OCI-LY1 (cell line): Measurements from ENCODE around the gene IL1F10.

Source experiments
- H2AFZ ChIP-seq: fragments of 200-600 bp; sonication (generic), shearing (Covaris generic); 2 replicates; pipeline ENCODE4 v1.6.0; 2014; ENCODE audit warnings: antibody characterized with exemption, mild to moderate bottlenecking, low read length
- H3F3A ChIP-seq: fragments of 200-600 bp; sonication (generic), shearing (Covaris generic); 2 replicates; pipeline ENCODE4 v1.6.0; 2014; ENCODE audit warnings: mild to moderate bottlenecking, antibody characterized with exemption, low read length, moderate library complexity; ENCODE audit not compliant: insufficient read depth
- H3K27ac ChIP-seq: fragments of 200-600 bp; sonication (generic); 2 replicates; pipeline ENCODE4 v1.5.1; 2014; ENCODE audit warnings: low read length, mixed run types, mild to moderate bottlenecking, low read depth; ENCODE audit not compliant: poor library complexity, severe bottlenecking
- H3K27me3 ChIP-seq: fragments of 200-600 bp; sonication (generic); 2 replicates; pipeline ENCODE4 v1.6.0; 2014; ENCODE audit warnings: antibody characterized with exemption, mild to moderate bottlenecking, low read length, moderate library complexity; ENCODE audit not compliant: insufficient read depth
- H3K36me3 ChIP-seq: fragments of 200-600 bp; sonication (generic); 2 replicates; pipeline ENCODE4 v1.6.1; 2014; ENCODE audit warnings: mild to moderate bottlenecking, antibody characterized with exemption, low read length, moderate library complexity, mixed read lengths; ENCODE audit not compliant: insufficient read depth
- H3K4me1 ChIP-seq: fragments of 200-600 bp; sonication (generic); 2 replicates; pipeline ENCODE4 v1.5.1; 2014; ENCODE audit warnings: mild to moderate bottlenecking, low read length, moderate library complexity; ENCODE audit not compliant: insufficient read depth, severe bottlenecking
- H3K4me2 ChIP-seq: fragments of 200-600 bp; sonication (generic), shearing (Covaris generic); 2 replicates; pipeline ENCODE4 v1.6.1; 2014; ENCODE audit warnings: low read length
- H3K4me3 ChIP-seq: fragments of 200-600 bp; sonication (generic); 2 replicates; pipeline ENCODE4 v1.5.1; 2014; ENCODE audit warnings: low read length, low read depth, mild to moderate bottlenecking, mixed read lengths; ENCODE audit not compliant: poor library complexity, severe bottlenecking
- H3K79me2 ChIP-seq: fragments of 200-600 bp; shearing (Covaris generic); 2 replicates; pipeline ENCODE4 v1.6.1; 2016; ENCODE audit warnings: mixed run types, low read length, mixed read lengths; ENCODE audit not compliant: insufficient read depth
- H3K9ac ChIP-seq: fragments of 200-600 bp; sonication (generic), shearing (Covaris generic); 2 replicates; pipeline ENCODE4 v1.6.1; 2014; ENCODE audit warnings: mild to moderate bottlenecking, low read length, mixed read lengths
- H3K9me2 ChIP-seq: fragments of 200-600 bp; sonication (generic), shearing (Covaris generic); 2 replicates; pipeline ENCODE4 v1.6.1; 2014; ENCODE audit warnings: low read depth, mild to moderate bottlenecking, low read length, mixed read lengths
- H3K9me3 ChIP-seq: fragments of 200-600 bp; shearing (Covaris generic); 2 replicates; pipeline ENCODE4 v1.6.1; 2014; ENCODE audit warnings: low read length, mixed read lengths
- H4K20me1 ChIP-seq: fragments of 200-600 bp; sonication (generic), shearing (Covaris generic); 2 replicates; pipeline ENCODE4 v1.6.0; 2016; ENCODE audit warnings: mild to moderate bottlenecking, low read length; ENCODE audit not compliant: insufficient read depth
- CTCF ChIP-seq: fragments of 200-600 bp; sonication (generic), shearing (Covaris generic); IDR thresholded peaks from 2 replicates; pipeline ENCODE4 v1.5.1; 2017; ENCODE audit warnings: mild to moderate bottlenecking, antibody characterized with exemption, low read length, moderate library complexity, mixed read lengths
- EZH2 ChIP-seq: fragments of 200-600 bp; sonication (generic), shearing (Covaris generic); IDR thresholded peaks from 2 replicates; pipeline ENCODE4 v1.8.0; 2017; ENCODE audit warnings: borderline replicate concordance, mixed run types, mild to moderate bottlenecking, antibody characterized with exemption, low read length, moderate library complexity, mixed read lengths

The IL1F10 gene

GRCh38 chr2:113112871-113113270 lies 45.1 kb downstream of the IL1F10 start:
- no peaks in the 10 kb centered on the region for H3K27me3 ChIP-seq
- H3K36me3 ChIP-seq, result no peaks in the 10 kb centered on the region
- H3K4me1 ChIP-seq, result peaks cover 7% of the 10 kb centered on the region
- no peak overlapping the region for H3K9ac ChIP-seq
- H2AFZ ChIP-seq, result no peak overlapping the region
- H3F3A ChIP-seq, result no peaks in the 10 kb centered on the region
- H3K4me2 ChIP-seq, result no peak overlapping the region
- no peaks in the 10 kb centered on the region for H4K20me1 ChIP-seq
- H3K27ac ChIP-seq, result no peak overlapping the region
- H3K9me3 ChIP-seq, result no peaks in the 10 kb centered on the region
- no peak for TF ChIP-seq EZH2
- TF ChIP-seq CTCF, result no peak
- no peaks in the 10 kb centered on the region for H3K79me2 ChIP-seq
- H3K9me2 ChIP-seq, result no peaks in the 10 kb centered on the region
- H3K4me3 ChIP-seq, result no peak overlapping the region

GRCh38 chr2:113113807-113114206 lies 46.0 kb downstream of the IL1F10 start:
- H3K4me1 ChIP-seq, result peaks cover 7% of the 10 kb centered on the region
- H3K9ac ChIP-seq, result no peak overlapping the region
- H3K4me2 ChIP-seq, result no peak overlapping the region
- H3K9me3 ChIP-seq, result no peaks in the 10 kb centered on the region
- no peaks in the 10 kb centered on the region for H4K20me1 ChIP-seq
- no peaks in the 10 kb centered on the region for H3K9me2 ChIP-seq
- no peaks in the 10 kb centered on the region for H3K79me2 ChIP-seq
- no peak overlapping the region for H2AFZ ChIP-seq
- TF ChIP-seq CTCF (no peak), EZH2 (no peak)
- H3F3A ChIP-seq, result no peaks in the 10 kb centered on the region
- no peak overlapping the region for H3K27ac ChIP-seq
- no peak overlapping the region for H3K4me3 ChIP-seq
- no peaks in the 10 kb centered on the region for H3K36me3 ChIP-seq
- H3K27me3 ChIP-seq, result no peaks in the 10 kb centered on the region

- Histone ChIP-seq H4K20me1 (no peaks in the 10 kb centered on the region), H3K4me2 (no peak overlapping the region), H3K4me1 (peaks cover 7% of the 10 kb centered on the region), H3K9ac (no peak overlapping the region), H2AFZ (no peak overlapping the region), H3K36me3 (no peaks in the 10 kb centered on the region), H3K9me3 (no peaks in the 10 kb centered on the region), H3K4me3 (no peak overlapping the region), H3K79me2 (no peaks in the 10 kb centered on the region), H3F3A (no peaks in the 10 kb centered on the region), H3K9me2 (no peaks in the 10 kb centered on the region), H3K27me3 (no peaks in the 10 kb centered on the region), H3K27ac (no peak overlapping the region)
- no peak for TF ChIP-seq EZH2
- no peak for TF ChIP-seq CTCF
Measured at GRCh38 chr2:113114224-113114945, 46.6 kb downstream of the IL1F10 start.
